K562 (cell line): ENCODE data around the gene LUM. TPM values are rescaled to one million over a fixed set of nuclear protein-coding genes. Genes with fewer than 3 reads are reported as not detected.

Experiments used
- ATAC-seq: fragments of 200-7000 bp; cut with Tn5 transposase; 3 replicates; pipeline ENCODE4 v1.9.1; 2020; ENCODE audit warnings: moderate library complexity
- BruUV-seq: library from RNA; stranded (reverse); fragments of 400-500 nt; replicated peaks from 2 replicates; lab custom pipeline; 2021; lab: Mats Ljungman, UMichigan
- CTCF ChIA-PET: fragments of 300-600 bp; formaldehyde crosslinking; extraction: SDS; loops from one replicate; lab custom pipeline; 2021; ENCODE audit warnings: low intra/inter-chr PET ratio; lab: Yijun Ruan, JAX
- POLR2A ChIA-PET: fragments of 300-600, 350-650 bp; sonication (Branson Sonifier 250); formaldehyde crosslinking; extraction: SDS; loops from one replicate; lab custom pipeline; 2021; ENCODE audit warnings: antibody characterized with exemption, inconsistent platforms; lab: Yijun Ruan, JAX
- DNase-seq, 4 experiments: peaks; one replicate each; pipeline versions ENCODE4 v3.0.0 to v3.0.0-alpha.2; 2011 to 2018; ENCODE audit warnings: low spot score in 3 of 4, mixed read lengths in 3 of 4; ENCODE audit errors: extremely low read depth in 1 of 4
- FAIRE-seq: peaks from 2 replicates; lab custom pipeline; 2011; peaks lifted over from hg19 to GRCh38; lab: Jason Lieb, UNC
- H2AFZ ChIP-seq: 2 replicates; pipeline ENCODE4 v1.6.0; 2011; ENCODE audit warnings: low read depth, low read length, control low read depth, inconsistent platforms
- H3K27ac ChIP-seq: fragments of 200-600 bp; 3 replicates; pipeline ENCODE4 v1.8.0; 2011; ENCODE audit warnings: low read depth, mild to moderate bottlenecking, control low read depth, inconsistent platforms, low read length, moderate library complexity, mixed read lengths; ENCODE audit errors: extremely low read depth
- H3K27me3 ChIP-seq, 2 experiments: fragments of 300-600 bp in 1 of 2; 2 replicates in 1 of 2; 3 replicates in 1 of 2; pipeline versions ENCODE4 v1.6.0 to v1.8.0; 2011; ENCODE audit warnings: inconsistent platforms in 2 of 2, low read length in 2 of 2, mild to moderate bottlenecking in 1 of 2, mixed read lengths in 1 of 2, moderate library complexity in 1 of 2; ENCODE audit not compliant: control insufficient read depth in 2 of 2, insufficient read depth in 2 of 2
- H3K36me3 ChIP-seq: fragments of 300-600 bp; 3 replicates; pipeline ENCODE4 v1.8.0; 2011; ENCODE audit warnings: mild to moderate bottlenecking, low read length, inconsistent platforms; ENCODE audit not compliant: control insufficient read depth, insufficient read depth
- H3K4me1 ChIP-seq, 2 experiments: fragments of 200-600 bp in 1 of 2; replicated peaks in 1 of 2; 2 replicates in 1 of 2; 3 replicates in 1 of 2; pipeline versions ENCODE4 v1.5.1 to v1.8.0; 2011; ENCODE audit warnings: inconsistent platforms in 2 of 2, low read length in 2 of 2, mild to moderate bottlenecking in 1 of 2, mixed read lengths in 1 of 2, moderate library complexity in 1 of 2; ENCODE audit not compliant: control insufficient read depth in 2 of 2, insufficient read depth in 2 of 2
- H3K4me2 ChIP-seq: 2 replicates; pipeline ENCODE4 v1.6.1; 2011; ENCODE audit warnings: low read length, control low read depth, inconsistent platforms, mixed read lengths; ENCODE audit not compliant: insufficient read depth
- H3K4me3 ChIP-seq: fragments of 200-600 bp; sonication (generic), shearing (Covaris generic); 2 replicates; pipeline ENCODE4 v1.5.1; 2016; ENCODE audit warnings: control low read depth, inconsistent platforms
- H3K79me2 ChIP-seq: fragments of 200-600 bp; 3 replicates; pipeline ENCODE4 v1.8.0; 2011; ENCODE audit warnings: low read length, inconsistent platforms; ENCODE audit not compliant: control insufficient read depth, insufficient read depth
- H3K9ac ChIP-seq, 2 experiments: 2 replicates each; pipeline versions ENCODE4 v1.6.0 to v1.6.1; 2011; ENCODE audit warnings: low read depth in 2 of 2, low read length in 2 of 2, control low read depth in 1 of 2, inconsistent platforms in 1 of 2, mild to moderate bottlenecking in 1 of 2, mixed read lengths in 1 of 2; ENCODE audit not compliant: insufficient read depth in 1 of 2
- H3K9me1 ChIP-seq: one replicate; pipeline ENCODE4 v1.6.0; 2011; ENCODE audit warnings: inconsistent platforms, mild to moderate bottlenecking, low read length, moderate library complexity; ENCODE audit not compliant: control insufficient read depth, insufficient read depth
- H3K9me3 ChIP-seq: replicated peaks from 2 replicates; pipeline ENCODE4 v1.5.1; 2011; ENCODE audit warnings: low read depth, low read length, inconsistent platforms; ENCODE audit not compliant: control insufficient read depth, insufficient read depth
- H4K20me1 ChIP-seq: replicated peaks from 2 replicates; pipeline ENCODE4 v1.6.1; 2011; ENCODE audit warnings: low read length, inconsistent platforms, mixed read lengths; ENCODE audit not compliant: control insufficient read depth, insufficient read depth
- DNMT1 ChIP-seq: fragments of 450-650 bp; IDR thresholded peaks from 2 replicates; pipeline ENCODE4 v1.6.1; 2016; ENCODE audit warnings: antibody characterized with exemption, mild to moderate bottlenecking
- ELF1 ChIP-seq: fragments of 200-800 bp; sonication (Bioruptor generic); IDR thresholded peaks from 2 replicates; pipeline ENCODE4 v1.6.1; 2016; ENCODE audit warnings: missing genetic modification characterization, missing compliant biosample characterization
- JUN ChIP-seq, 2 experiments: sonication (generic) in 1 of 2; formaldehyde crosslinking in 1 of 2; IDR thresholded peaks; 2 replicates each; pipeline versions ENCODE4 v1.6.1 to v1.8.0; 2012 to 2022; ENCODE audit warnings: borderline replicate concordance in 2 of 2, mild to moderate bottlenecking in 2 of 2, improper control_type of control experiment in 1 of 2, low read depth in 1 of 2, low read length in 1 of 2, missing genetic modification reagents in 1 of 2
- JUND ChIP-seq, 2 experiments: IDR thresholded peaks; 2 replicates in 1 of 2; 3 replicates in 1 of 2; pipeline ENCODE4 v1.6.1; 2011; ENCODE audit warnings: borderline replicate concordance in 2 of 2, low read depth in 2 of 2, low read length in 2 of 2, improper control_type of control experiment in 1 of 2, missing biosample characterization in 1 of 2, missing genetic modification characterization in 1 of 2, missing genetic modification reagents in 1 of 2
- PHB ChIP-seq: fragments of 250-450 bp; sonication (Bioruptor Pico); IDR thresholded peaks from 2 replicates; pipeline ENCODE4 v1.5.0; 2021
- STAT6 ChIP-seq: sonication (generic); formaldehyde crosslinking; IDR thresholded peaks from 2 replicates; pipeline ENCODE4 v1.8.1; 2023; ENCODE audit warnings: mild to moderate bottlenecking, missing genetic modification reagents
- ZFP91 ChIP-seq: sonication (generic); formaldehyde crosslinking; IDR thresholded peaks from 2 replicates; pipeline ENCODE4 v1.8.0; 2022; ENCODE audit warnings: mild to moderate bottlenecking, missing genetic modification reagents
- ZNF609 ChIP-seq: sonication (generic); formaldehyde crosslinking; IDR thresholded peaks from 2 replicates; pipeline ENCODE4 v1.8.1; 2023; ENCODE audit warnings: missing genetic modification reagents, mild to moderate bottlenecking, borderline replicate concordance
- ZNF75A ChIP-seq: fragments of 450-650 bp; formaldehyde crosslinking; IDR thresholded peaks from 2 replicates; pipeline ENCODE4 v1.4.0; 2020; ENCODE audit warnings: mild to moderate bottlenecking
- WGBS: fragments of 100-300 bp; shearing (Covaris generic); methylation state at CpG from one replicate; pipeline ENCODE4 v1.1.6; 2016; ENCODE audit warnings: low coverage, mixed read lengths; ENCODE audit not compliant: insufficient coverage; ENCODE audit errors: missing lambda C conversion rate; 5-methylcytosine and 5-hydroxymethylcytosine counted together
- in situ Hi-C: fragments of 300-500 bp; cut with MboI; formaldehyde crosslinking; loops from 4 replicates; pipeline ENCODE4 v1.15.0; 2018; ENCODE audit warnings: inconsistent platforms, mixed read lengths
- intact Hi-C: fragments of 100-400 bp; cut with micrococcal nuclease; formaldehyde crosslinking; loops from 2 replicates; pipeline ENCODE4 v1.14.2; 2022
- polyA plus RNA-seq, 8 experiments: library from polyadenylated mRNA; depleted of rRNA in 4 of 8; stranded (reverse) in 5 of 8; unstranded in 3 of 8; fragments of >200 nt; fragmentation: Nextera tagmentation in 2 of 8; fragmentation: Illumina TruSeq in 1 of 8; extraction: Ambion mirVana in 2 of 8; extraction: Trizol in 1 of 8; gene quantifications; 2 replicates each; pipeline versions ENCODE4 v1.2.1 to v1.2.3, GENCODE V29; 2011 to 2014; ENCODE audit warnings: inconsistent platforms in 1 of 8, missing spikeins in 1 of 8
- total RNA-seq, 7 experiments: library from RNA; depleted of rRNA in 6 of 7; stranded (reverse); fragments of >200 nt in 6 of 7; fragmentation: Illumina TruSeq in 2 of 7; extraction: Trizol in 2 of 7; gene quantifications; 2 replicates each; pipeline versions ENCODE4 v1.2.1 to v1.2.3, GENCODE V29; 2011 to 2021; ENCODE audit warnings: low replicate concordance in 1 of 7

Gene LUM
- total and polyA plus RNA-seq, 9 of the 15 experiments (the other 6 are each of a cell fraction or from before 2014, with no cell fraction given) = 0.40 TPM; not detected in 8

- TF ChIP-seq ZNF609 (CRISPR knock-in tag) = no peak
Measured at GRCh38 chr12:91126516-91126915, 15.2 kb upstream of the LUM start (continued).

- Histone ChIP-seq H3K9me3 (no peaks in the 10 kb centered on the region), H3K4me2 (no peak overlapping the region), H3K27me3 (no peaks in the 10 kb centered on the region), H3K27ac (no peak overlapping the region), H3K4me1 (no peaks in the 10 kb centered on the region), H4K20me1 (no peaks in the 10 kb centered on the region), H3K4me3 (no peak overlapping the region), H3K79me2 (no peaks in the 10 kb centered on the region), H2AFZ (no peak overlapping the region), H3K9me1 (no peaks in the 10 kb centered on the region), H3K36me3 (no peaks in the 10 kb centered on the region), H3K9ac (no peak overlapping the region)
- no peak for FAIRE-seq
- ChIA-PET POLR2A (no interaction called here), CTCF (no interaction called here)
- no peak for ATAC-seq
- WGBS = 2% methylated on average over 5 of the region's 5 CpGs
- intact Hi-C loops = no loop called here
- in situ Hi-C loops = no loop called here
- DNase-seq = no peak
- no TSS peak for BruUV-seq
- no peak for TF ChIP-seq STAT6 (CRISPR knock-in tag)
- TF ChIP-seq ELF1 (tag) = no peak
- no peak for TF ChIP-seq PHB (CRISPR knock-in tag)
- TF ChIP-seq ZNF75A (CRISPR knock-in tag) = no peak
- no peak for TF ChIP-seq DNMT1
- no peak for TF ChIP-seq JUND (IDR thresholded peaks at IDR 0.05; ENCODE audit: borderline replicate concordance, low read depth, low read length)
- TF ChIP-seq JUND (tag; IDR thresholded peaks at IDR 0.05; ENCODE audit: borderline replicate concordance, low read depth, low read length) = no peak
- TF ChIP-seq JUN (IDR thresholded peaks at IDR 0.05; ENCODE audit: borderline replicate concordance, low read depth, low read length) = no peak
- no peak for TF ChIP-seq JUN (CRISPR knock-in tag; IDR thresholded peaks at IDR 0.05; ENCODE audit: borderline replicate concordance)
- TF ChIP-seq ZFP91 (CRISPR knock-in tag) = no peak
Measured at GRCh38 chr12:91123236-91123916, 12.1 kb upstream of the LUM start.
